ENCODE data around the gene STT3B. TPM values are rescaled to one million over a fixed set of nuclear protein-coding genes. Genes with fewer than 3 reads are reported as not detected.

Gene STT3B
- total RNA-seq, 1 donor from 2014 or later: 181 TPM

GRCh38 chr3:31516757-31517156, 16.0 kb upstream of the STT3B start:
- intact Hi-C loops (cut with micrococcal nuclease): no loop called here

GRCh38 chr3:31521468-31521867, 11.3 kb upstream of the STT3B start:
- intact Hi-C loops (cut with micrococcal nuclease): no loop called here

DNA sequence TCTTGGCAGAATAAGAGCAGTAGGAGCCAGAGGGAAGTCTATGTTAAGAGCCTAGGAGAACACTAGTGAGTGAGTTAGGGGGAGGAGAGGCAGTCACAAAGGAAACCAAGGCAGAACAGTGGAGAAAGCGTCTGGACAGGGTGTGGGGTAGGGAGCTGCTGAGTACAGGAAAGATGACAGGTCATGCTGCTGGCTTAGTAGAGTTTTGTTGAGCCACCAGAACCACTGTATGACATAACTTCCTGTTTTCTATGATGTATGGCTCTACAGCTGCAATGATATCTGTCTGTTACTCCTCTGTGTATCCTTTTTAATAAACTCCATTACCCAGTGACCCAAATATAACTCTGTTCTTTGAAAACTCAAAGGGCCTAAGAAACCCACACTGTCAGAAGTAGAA, 10.6 kb upstream of the STT3B start:
- intact Hi-C loops (cut with micrococcal nuclease): loop anchor here (1.0 to 2.0 kb wide), 2 partner anchors 9 to 59 kb away; no protein-coding TSS in a partner anchor

DNA sequence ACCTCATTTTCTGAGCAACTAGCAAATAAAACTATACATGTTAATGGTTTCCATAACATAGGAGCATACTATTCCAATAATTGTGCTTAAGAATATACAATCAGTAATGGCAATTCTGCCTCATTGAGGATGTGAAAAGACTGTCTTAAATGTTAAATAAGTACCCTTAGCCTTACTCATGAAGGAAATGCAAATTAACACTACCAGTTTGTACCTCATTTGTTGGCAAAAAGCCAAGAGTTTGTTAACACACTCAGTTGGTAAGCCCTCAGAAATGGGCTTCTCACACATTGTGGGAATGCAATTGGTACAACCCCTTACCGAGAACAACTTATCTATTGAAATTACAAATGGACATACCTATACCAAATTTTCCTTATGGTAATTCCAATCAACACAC, 9.2 kb upstream of the STT3B start:
- intact Hi-C loops (cut with micrococcal nuclease): loop anchor here (2.0 kb wide), 1 partner anchor 61 kb away; no protein-coding TSS in a partner anchor

DNA sequence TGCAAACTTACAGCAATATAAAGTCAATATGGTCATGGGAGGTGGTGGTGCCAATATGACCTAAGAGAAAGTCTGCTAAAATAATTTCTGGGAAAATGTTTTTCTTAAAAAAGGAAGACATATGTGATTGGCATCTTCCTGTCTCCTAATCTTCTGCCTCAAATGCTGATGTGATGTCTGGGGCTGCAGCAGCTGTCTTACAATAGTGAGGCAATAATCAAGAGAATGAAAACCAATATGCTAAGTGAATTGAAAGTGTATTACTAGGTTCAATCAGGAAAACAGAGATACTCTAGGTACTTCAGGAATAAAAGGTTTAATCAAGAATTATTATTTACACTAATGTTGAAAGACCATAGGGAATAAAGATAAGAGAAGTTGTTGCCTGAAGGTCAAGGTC, 7.2 kb upstream of the STT3B start:
- intact Hi-C loops (cut with micrococcal nuclease): no loop called here

DNA sequence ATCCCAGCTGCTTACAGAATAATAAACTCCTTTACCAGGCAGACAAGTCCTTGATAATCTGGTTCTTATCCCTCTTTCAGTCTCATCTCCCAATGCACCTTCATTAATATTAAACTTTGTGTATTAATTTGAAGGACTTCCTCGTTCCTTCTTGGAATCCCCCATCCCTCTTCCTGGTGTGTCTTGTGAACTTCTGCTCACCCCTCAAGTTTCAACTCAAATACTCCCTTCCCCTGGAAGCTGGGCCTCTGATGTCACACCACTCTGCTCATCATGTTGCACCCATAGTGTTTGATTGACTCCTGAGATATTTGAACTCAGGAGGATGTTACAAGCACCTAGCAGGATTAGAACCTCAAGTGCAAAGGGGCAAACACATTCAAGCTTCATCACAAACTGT, 3.3 kb upstream of the STT3B start:
- intact Hi-C loops (cut with micrococcal nuclease): no loop called here

GRCh38 chr3:31530039-31530959, 2.4 kb upstream of the STT3B start:
- intact Hi-C loops (cut with micrococcal nuclease): loop anchor here (5.0 kb wide), 10 partner anchors 108 to 1183 kb away; partner anchors contain the start of gene CMTM7

DNA sequence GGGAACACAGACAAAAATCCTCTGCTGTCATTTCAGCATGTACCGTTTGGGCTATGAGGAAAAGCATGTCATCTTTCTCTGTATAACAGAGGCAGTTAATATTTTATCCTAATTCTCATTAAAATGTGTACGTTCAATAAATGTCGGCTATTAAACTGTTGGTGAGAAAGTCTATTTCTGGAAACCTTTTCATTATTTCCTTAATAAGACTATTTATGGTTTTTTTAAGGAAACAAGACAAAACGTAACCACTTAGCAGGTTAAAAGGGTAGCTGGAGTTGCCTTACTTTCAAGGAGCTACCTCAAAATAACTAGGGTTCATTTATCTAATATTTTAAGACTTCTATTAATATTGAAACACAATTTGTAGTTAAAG, 1.8 kb upstream of the STT3B start:
- intact Hi-C loops (cut with micrococcal nuclease): loop anchor here (1.0 to 5.0 kb wide), 11 partner anchors 9 to 1184 kb away; partner anchors contain the start of gene CMTM7

- intact Hi-C loops (cut with micrococcal nuclease): loop anchor here (1.0 to 5.0 kb wide), 11 partner anchors 9 to 1184 kb away; partner anchors contain the start of gene CMTM7
Measured at GRCh38 chr3:31531452-31531991, 1.2 kb upstream of the STT3B start.

DNA sequence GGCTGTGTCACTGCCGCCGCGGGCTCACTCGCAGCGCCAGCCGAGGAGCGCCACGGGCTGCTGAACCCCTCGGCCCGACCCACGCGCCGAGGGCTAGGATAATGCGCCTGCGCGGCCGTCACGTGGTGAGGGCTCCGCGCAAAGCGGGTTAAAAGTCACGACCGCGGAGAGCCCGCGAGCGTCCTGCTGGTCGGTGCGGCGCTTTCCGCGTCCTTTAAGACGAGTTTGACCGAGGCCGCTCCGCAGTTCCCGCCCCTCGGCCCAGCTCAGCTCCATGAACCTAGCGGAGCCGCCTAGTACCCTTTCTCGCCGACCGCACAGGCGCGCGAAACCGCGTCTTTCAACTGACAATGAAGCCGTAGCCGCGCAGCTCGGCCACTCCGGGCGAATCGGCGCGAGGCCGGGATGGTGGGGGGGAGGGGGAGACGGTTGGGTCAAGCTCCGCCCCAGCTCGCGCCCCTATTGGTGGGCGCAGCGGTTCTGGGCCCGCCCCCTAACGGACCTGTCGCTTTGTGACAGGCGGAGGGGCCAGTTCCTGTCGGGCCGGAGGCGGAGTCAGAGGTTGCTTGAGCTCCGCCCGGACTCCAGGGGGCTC, 636 bp upstream of the STT3B start:
- intact Hi-C loops (cut with micrococcal nuclease): loop anchor here (1.0 to 5.0 kb wide), 25 partner anchors 9 to 1909 kb away; partner anchors contain the start of genes CMTM7, CNOT10, DYNC1LI1 and GPD1L

GRCh38 chr3:31533169-31534064, 692 bp downstream of the STT3B start:
- intact Hi-C loops (cut with micrococcal nuclease): loop anchor here (1.0 to 5.0 kb wide), 15 partner anchors 71 to 1907 kb away; partner anchors contain the start of genes CMTM7 and UBP1

DNA sequence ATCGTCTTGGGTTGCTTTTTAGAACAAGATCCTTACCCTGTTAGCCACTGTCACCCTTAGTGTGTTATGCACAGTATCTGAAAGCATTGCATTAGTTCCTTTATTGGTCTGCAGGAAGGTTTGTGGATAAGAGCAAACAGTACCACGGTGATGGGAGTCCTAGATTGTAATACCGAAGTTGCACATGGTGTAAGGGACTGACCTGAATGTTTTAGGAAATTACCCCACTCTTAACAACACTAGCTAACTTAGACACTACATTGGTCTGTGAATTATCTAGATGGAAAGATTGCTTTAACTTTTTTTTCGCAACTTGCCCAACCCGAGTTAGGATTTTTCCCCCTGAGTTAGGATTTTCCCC, 1.3 kb downstream of the STT3B start:
- intact Hi-C loops (cut with micrococcal nuclease): loop anchor here (1.0 to 5.0 kb wide), 11 partner anchors 112 to 1187 kb away; partner anchors contain the start of gene CMTM7

DNA sequence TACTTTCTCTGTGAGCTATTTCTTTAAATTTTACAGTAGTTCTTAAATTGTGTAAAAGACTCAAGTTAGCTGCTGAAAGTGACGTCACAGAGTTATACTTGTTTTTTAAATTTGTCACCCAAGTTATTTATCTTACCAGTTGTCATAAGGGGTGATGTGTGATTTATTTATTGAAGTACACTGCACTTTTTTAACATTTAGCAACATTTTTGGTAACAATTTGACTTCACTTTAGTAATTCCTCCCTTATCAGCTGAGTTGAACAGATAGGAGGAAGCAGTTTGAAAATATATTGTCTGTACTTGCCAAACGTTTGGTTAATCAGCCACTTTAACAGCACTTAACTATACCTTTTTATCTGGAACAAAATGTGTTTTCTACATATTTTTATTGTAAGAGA, 3.8 kb downstream of the STT3B start:
- intact Hi-C loops (cut with micrococcal nuclease): loop anchor here (1.0 kb wide), 1 partner anchor 14 kb away; no protein-coding TSS in a partner anchor

DNA sequence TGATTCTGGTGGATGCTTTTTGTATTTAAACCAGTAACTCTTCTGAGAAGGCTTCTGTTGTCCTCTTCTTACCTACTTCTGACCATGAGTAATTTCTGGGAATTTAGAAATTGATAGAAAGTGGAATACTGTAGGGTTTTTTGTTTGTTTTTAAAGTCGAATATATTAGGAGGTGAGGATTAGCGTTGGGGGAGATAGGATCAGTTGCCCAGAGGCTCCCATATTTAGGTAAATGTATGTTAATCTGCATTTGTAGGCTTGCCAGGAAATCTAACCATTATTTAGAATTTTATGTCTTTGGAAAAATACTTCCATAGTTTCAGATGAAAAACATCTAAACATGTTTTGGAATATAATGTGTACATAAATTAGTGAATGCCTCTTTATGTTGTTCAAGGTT, 6.1 kb downstream of the STT3B start:
- intact Hi-C loops (cut with micrococcal nuclease): no loop called here

GRCh38 chr3:31539275-31539674, 6.5 kb downstream of the STT3B start:
- intact Hi-C loops (cut with micrococcal nuclease): no loop called here

DNA sequence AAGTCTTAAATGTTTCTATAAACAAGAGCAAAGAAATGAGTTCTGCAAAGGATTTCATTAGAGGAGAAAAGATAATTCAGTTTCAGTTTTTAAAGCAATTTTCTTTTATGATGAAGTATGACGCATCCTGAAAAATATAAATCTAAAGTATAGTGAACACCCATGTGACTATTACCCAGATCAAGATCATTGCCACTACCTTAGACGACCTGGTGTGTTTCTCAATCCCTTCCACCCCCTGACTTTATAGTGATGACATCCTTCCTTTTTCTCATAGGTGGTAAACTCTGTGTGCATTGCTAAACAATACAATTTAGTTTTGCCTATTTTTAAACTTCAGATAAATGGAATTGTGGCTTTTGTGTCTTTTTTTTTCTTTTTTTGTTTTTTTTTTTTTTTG, 8.4 kb downstream of the STT3B start:
- intact Hi-C loops (cut with micrococcal nuclease): loop anchor here (1.0 kb wide), 1 partner anchor 9 kb away; the partner anchor contains the start of gene STT3B

DNA sequence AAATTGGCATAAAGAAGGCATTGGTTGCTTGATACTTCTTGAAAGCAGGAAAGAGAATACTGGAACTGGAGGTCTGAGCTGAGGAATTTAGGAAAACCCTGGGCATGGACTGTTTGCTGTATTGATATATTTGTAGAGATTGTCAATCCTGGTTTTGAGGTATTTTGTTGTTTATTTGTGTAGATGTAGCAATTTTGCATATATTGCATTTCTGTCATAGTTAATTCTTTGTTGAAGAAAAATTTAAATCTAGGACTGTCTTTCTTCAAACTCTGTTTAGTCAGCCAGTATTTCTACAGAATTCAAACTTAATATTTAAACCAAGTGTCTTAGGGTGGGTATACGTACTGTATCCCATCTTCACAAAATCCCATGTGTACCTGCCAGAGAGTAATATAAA, 9.5 kb downstream of the STT3B start:
- intact Hi-C loops (cut with micrococcal nuclease): no loop called here

- intact Hi-C loops (cut with micrococcal nuclease): no loop called here
Measured at GRCh38 chr3:31543375-31543774, 10.7 kb downstream of the STT3B start.

- intact Hi-C loops (cut with micrococcal nuclease): no loop called here
Measured at GRCh38 chr3:31544634-31545033, 11.9 kb downstream of the STT3B start.

DNA sequence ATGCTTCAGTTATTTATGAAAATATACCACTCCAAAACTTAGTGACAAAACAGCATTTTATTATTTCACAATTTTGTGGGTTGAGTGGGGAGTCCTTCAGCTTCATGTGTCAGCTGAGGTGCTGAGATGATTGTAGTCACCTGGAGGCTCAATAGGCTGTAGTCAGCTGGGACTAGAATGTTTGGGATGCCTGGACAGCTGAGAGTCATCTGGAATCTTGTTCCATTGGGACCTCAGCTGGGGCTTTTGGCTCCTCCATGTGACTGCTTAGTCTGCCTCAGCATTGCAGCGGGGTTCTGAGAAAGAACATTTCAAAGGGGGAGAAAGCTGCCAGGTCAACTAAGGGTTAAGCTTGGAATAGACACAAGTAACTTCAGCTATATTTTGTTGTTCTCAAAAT, 13.4 kb downstream of the STT3B start:
- intact Hi-C loops (cut with micrococcal nuclease): no loop called here

- intact Hi-C loops (cut with micrococcal nuclease): no loop called here
Measured at GRCh38 chr3:31546725-31547124, 14.0 kb downstream of the STT3B start.

Data from T-helper 1 cell treated with Interleukin-12 subunit alpha and Interleukin-12 subunit beta and Interleukin-4 antibody, amounts not matched to agents 30 ng/mL and 1 ng/mL, for 36 hours (primary cell).